Measurements from ENCODE around the gene SMPD1. TPM values are rescaled to one million over a fixed set of nuclear protein-coding genes. Genes with fewer than 3 reads are reported as not detected.
A peak's percentile ranks its signal among the peaks of the same experiment; 100 is the strongest.

The SMPD1 gene
- total RNA-seq, result 86.0 and 92.6 TPM in 2 replicates
- 75.9 TPM for polyA plus RNA-seq (2012)

GRCh38 chr11:6389905-6390717, at the start of gene SMPD1:
SMPD1 (plus strand) TSS chr11:6390474; CDS start chr11:6390599, 125 bp downstream.
- DNase-seq (ENCODE audit: low read depth), result peak; percentile 92

- DNase-seq (ENCODE audit: low read depth), result no peak
Measured at GRCh38 chr11:6345366-6345765, 44.9 kb upstream of the SMPD1 start.

GRCh38 chr11:6350043-6350442, 40.2 kb upstream of the SMPD1 start:
- DNase-seq (ENCODE audit: low read depth), result peak; percentile 91

GRCh38 chr11:6350486-6350885, 39.8 kb upstream of the SMPD1 start:
- DNase-seq (ENCODE audit: low read depth), result no peak

GRCh38 chr11:6351782-6352382, 38.4 kb upstream of the SMPD1 start:
- DNase-seq (ENCODE audit: low read depth), result no peak

DNA sequence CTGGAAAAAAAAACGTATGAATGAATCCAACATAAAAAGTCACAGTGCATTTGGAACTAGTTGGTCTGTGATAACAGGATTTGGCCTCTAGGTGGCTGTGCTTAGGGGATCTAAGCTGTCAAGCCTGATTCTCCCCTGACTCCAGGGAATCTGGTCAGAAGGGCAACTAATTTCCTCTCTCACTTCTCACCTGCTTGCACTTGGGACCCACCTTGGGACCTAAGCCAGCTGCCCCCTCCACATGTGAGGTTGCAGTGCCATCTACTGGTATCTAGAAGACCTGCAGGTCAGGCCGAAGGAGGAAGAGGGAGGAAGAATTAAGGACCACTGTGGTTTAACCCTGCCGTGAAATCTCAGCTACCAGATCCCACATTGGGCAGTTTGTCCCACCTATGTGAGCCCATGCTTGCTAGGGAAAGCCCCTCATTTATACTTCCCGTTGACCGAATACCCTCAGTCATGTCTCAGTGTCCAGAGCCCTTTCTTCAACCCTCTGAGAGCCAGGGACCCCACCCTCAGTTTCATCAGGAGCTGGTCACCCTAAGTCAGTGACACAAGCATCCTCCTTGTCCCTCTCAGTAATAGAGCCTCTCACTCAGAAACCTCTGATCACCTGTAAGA, 36.8 kb upstream of the SMPD1 start:
- peak; percentile 62 for DNase-seq (ENCODE audit: low read depth)

DNA sequence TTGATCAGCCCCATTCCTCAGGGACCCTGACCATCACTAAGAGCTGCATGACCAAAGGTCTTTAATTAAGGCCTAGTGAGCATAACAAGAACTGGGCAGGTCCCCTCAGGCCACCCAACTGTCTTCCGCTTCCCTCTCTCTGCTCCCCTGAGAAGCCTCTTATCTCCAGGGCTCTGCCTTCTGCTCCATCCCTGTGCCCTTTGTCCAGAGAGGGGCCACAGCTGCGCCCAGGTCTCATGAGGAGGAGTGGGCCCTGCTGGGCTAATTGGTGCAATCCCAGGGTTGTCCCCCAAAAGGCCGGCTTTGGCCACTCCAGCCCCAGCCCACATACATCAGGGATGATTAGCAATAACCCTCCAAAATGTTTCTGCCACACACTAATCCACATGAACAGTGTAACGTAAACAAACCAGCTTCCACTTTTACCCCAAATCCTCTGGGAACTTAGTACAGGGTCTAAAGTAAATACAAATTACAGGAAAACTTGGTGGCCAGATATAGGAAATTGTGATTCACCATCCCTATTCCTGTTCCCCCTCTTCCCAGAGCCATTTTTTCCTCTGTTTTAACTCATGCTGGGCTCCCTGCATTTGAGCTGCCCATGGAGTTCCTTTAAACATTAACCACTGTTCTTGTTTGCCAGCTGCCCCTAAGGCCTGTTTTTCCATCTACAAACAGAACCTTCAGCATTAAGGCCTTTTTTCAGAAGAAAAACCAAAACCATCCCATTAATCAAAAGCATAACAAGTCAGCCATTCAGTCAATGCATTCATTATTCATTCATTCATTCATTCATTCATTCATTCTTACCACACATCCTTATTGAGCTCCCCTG, 35.4 kb upstream of the SMPD1 start:
- no peak for DNase-seq (ENCODE audit: low read depth)

- DNase-seq (ENCODE audit: low read depth), result no peak
Measured at GRCh38 chr11:6356503-6357055, 33.7 kb upstream of the SMPD1 start.

DNA sequence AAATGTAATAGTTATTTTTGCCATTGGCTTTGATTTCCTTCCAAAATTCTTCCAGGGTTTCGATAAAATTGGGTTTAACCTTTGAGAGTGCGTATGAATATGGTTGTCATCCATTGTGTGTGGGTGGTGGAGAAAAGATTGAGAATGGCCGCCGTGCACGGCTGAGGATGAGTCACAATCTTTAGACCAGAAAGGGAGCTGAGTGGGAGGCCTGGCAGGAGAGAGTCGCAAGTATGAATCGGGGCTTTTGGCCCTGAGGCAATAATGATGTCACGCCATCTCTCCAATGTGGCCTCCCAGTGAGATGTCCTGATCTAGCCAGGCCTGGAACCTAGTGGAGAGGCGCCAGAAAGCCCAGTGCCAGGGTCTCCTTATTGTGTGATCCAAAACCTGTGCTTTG, 33.1 kb upstream of the SMPD1 start:
- DNase-seq (ENCODE audit: low read depth), result peak; percentile 52

GRCh38 chr11:6360183-6360582, 30.1 kb upstream of the SMPD1 start:
- no peak for DNase-seq (ENCODE audit: low read depth)

DNA sequence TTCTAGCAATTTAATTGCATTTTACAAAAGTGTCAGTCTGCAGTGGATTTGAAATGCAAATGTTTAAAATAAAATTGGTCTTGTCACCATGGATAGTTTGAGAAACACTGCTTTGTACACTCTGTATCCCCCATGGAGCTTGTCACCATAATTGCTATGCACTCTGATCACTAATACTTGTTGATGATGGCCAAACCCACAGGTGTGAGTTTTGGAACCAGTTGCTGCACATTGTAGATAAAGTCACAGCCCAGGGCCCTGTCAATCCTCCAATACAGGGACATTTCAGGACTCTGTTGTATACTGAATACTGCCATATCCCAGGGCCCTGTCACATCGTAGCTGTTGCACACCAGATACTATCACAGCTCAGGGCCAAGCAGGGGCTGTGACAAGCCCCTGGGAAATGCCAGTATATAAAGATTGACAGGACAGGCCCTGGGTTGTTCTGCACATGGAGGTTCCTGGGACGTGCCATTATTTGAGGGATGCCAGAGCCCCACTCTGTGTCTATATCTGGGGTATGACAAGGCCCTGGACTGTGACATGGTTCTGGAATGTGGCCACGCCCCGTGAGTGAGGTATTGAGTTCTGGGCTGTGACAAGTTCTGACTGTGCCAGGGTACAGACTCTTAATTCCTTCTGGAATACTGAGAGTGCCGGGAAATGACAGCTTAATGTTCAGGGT, 27.9 kb upstream of the SMPD1 start:
- DNase-seq (ENCODE audit: low read depth), result peak; percentile 83

- peak; percentile 89 for DNase-seq (ENCODE audit: low read depth)
Measured at GRCh38 chr11:6362873-6363678, 27.2 kb upstream of the SMPD1 start.

DNA sequence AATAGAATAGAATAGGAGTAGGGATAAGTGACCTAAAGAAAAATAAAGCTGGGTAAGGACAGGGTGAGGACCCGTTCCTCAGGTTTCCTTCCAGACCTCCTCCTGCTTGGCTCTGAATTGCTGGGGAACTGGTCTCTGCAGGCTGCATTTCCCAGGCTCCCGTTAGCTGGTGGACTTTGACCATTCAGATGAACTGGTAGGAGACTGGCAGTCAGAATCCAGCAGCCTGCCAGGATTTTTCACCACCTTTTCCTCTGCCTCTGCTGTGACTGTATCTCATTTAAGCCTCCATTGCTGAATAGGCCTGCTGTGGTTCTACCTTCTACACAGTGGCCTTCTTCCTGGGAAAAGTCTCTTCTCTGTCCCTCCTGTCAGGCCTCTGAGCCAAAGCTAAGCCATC, 24.6 kb upstream of the SMPD1 start:
- no peak for DNase-seq (ENCODE audit: low read depth)

- no peak for DNase-seq (ENCODE audit: low read depth)
Measured at GRCh38 chr11:6371825-6372224, 18.4 kb upstream of the SMPD1 start.

DNA sequence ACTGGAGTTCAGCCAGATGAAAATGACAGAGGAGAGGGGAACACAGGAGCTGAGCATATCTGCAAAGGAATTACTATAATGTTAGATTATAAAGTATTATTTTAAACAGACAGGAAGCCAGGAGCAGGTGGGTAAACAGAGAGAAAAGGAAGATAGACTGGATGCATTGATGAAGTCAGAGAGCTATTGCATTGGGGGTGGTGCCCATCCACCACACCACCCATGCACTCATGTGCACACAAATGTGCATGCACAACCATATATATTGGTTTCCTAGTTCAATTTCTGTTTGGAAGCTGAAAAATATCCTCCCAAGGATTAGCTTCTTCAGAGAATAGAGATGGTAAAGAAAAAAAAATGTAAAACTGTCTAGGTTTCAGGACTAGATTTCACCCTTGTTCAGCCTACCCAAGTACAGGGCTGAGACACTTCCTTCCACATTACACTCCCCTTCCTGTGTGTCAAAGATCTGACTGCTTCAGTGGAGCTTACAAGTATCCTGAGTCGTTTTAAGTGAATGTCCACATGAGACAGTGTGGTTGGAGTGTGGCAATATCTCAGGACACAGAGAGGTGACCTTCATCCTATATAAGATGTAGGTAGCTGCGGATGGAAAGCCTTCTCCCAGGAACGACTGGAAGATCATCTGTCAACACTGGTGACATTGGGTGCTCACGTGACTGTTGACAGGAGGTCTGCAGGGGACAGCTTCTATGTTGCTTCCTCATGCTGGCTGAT, 12.2 kb upstream of the SMPD1 start:
- no peak for DNase-seq (ENCODE audit: low read depth)

DNA sequence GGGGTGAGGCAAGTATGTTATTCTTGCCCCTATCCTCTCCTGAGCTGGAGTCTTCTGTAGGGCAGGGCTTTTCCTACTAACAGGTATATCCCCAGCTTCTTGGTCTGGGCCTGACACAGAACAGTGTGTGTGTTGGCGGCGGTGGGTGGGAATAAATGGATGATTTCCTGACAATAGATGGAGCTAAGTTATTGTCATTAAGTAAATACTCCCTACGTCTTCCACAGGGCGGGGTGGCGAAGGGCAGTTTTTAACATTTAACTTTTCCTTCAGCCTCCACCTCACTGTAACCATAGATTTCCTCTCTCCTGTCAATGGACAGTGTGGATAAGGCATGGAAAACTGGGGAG, 11.7 kb upstream of the SMPD1 start:
- DNase-seq (ENCODE audit: low read depth), result no peak

GRCh38 chr11:6385046-6385777, 5.1 kb upstream of the SMPD1 start:
- DNase-seq (ENCODE audit: low read depth), result no peak

- DNase-seq (ENCODE audit: low read depth), result no peak
Measured at GRCh38 chr11:6387811-6388599, 2.3 kb upstream of the SMPD1 start.

All from myocyte (in vitro differentiated cells).